HCEC 1CT (cell line): ENCODE results near the gene CFAP92.
"Not testable (repeated sequence)": the region's sequence is repeated elsewhere in the genome, so short reads cannot be mapped to it uniquely, and the experiment has no call there.

Experiments used
- DNase-seq: peaks from one replicate; pipeline ENCODE4 v3.0.0-alpha.2; 2017

CFAP92 gene

GRCh38 chr3:128880455-128880854, 113.4 kb downstream of the CFAP92 start:
- not testable (repeated sequence) for DNase-seq

GRCh38 chr3:128879991-128880390, 113.9 kb downstream of the CFAP92 start:
- DNase-seq = no peak

GRCh38 chr3:128879125-128879969, 114.5 kb downstream of the CFAP92 start, which contains the start of gene ACAD9:
Gene ACAD9, plus strand, starts transcription at chr3:128879620. Its CDS starts 72 bp downstream, at chr3:128879692.
- DNase-seq = peak; percentile 97

GRCh38 chr3:128878556-128879124, 115.2 kb downstream of the CFAP92 start:
- peak; percentile 72 for DNase-seq

- no peak for DNase-seq
Observed at GRCh38 chr3:128878011-128878457, 115.8 kb downstream of the CFAP92 start.

GRCh38 chr3:128875556-128876120, 118.2 kb downstream of the CFAP92 start:
- peak; percentile 27 for DNase-seq

GRCh38 chr3:128874481-128875180, 119.2 kb downstream of the CFAP92 start:
- no peak for DNase-seq

GRCh38 chr3:128873244-128874022, 120.4 kb downstream of the CFAP92 start:
- no peak for DNase-seq

- DNase-seq = no peak
Observed at GRCh38 chr3:128872744-128873143, 121.1 kb downstream of the CFAP92 start.

- DNase-seq = no peak
Observed at GRCh38 chr3:128872282-128872681, 121.6 kb downstream of the CFAP92 start.

GRCh38 chr3:128870347-128870746, 123.5 kb downstream of the CFAP92 start:
- no peak for DNase-seq

GRCh38 chr3:128867200-128868125, 126.4 kb downstream of the CFAP92 start:
- DNase-seq = peak; percentile 32

- DNase-seq = not testable (repeated sequence)
Observed at GRCh38 chr3:128864849-128865804, 128.7 kb downstream of the CFAP92 start.

GRCh38 chr3:128864351-128864811, 129.5 kb downstream of the CFAP92 start:
- DNase-seq = no peak

- DNase-seq = no peak
Observed at GRCh38 chr3:128863560-128863959, 130.3 kb downstream of the CFAP92 start.

GRCh38 chr3:128861491-128861890, 132.4 kb downstream of the CFAP92 start:
- DNase-seq = no peak
